Heart left ventricle (tissue), 16 donors: ENCODE results near the gene KRT17. TPM values are rescaled to one million over a fixed set of nuclear protein-coding genes. Genes with fewer than 3 reads are reported as not detected.
"Not testable (repeated sequence)": the region's sequence is repeated elsewhere in the genome, so short reads cannot be mapped to it uniquely, and the experiment has no call there.

ENCODE experiments used
- ATAC-seq, 4 donors: fragments of 200-7000 bp; cut with Tn5 transposase; one replicate each; pipeline ENCODE4 v1.9.1; 2020 to 2022; ENCODE audit warnings: moderate library complexity in 4 of 4, mild to moderate bottlenecking in 3 of 4, moderate number of reproducible peaks in 1 of 4
- DNase-seq, 5 donors: peaks; one replicate each; pipeline ENCODE4 v3.0.0-alpha.2; 2020
- H3K27ac ChIP-seq, 12 donors: fragments of 200-600 bp; sonication (generic) in 4 of 12; one replicate each; pipeline versions ENCODE4 v1.5.0 to v1.8.0; 2016 to 2022; ENCODE audit warnings: mild to moderate bottlenecking in 2 of 12
- H3K27me3 ChIP-seq, 9 donors: fragments of 200-600 bp; sonication (generic) in 2 of 9; one replicate each; pipeline versions ENCODE4 v1.5.1 to v1.8.0; 2016 to 2022; ENCODE audit warnings: mild to moderate bottlenecking in 3 of 9
- H3K36me3 ChIP-seq, 9 donors: fragments of 200-600 bp; sonication (generic) in 2 of 9; one replicate each; pipeline versions ENCODE4 v1.5.0 to v1.8.0; 2018 to 2022; ENCODE audit warnings: mild to moderate bottlenecking in 2 of 9
- H3K4me1 ChIP-seq, 12 donors: fragments of 200-600 bp; sonication (generic) in 4 of 12; one replicate each; pipeline versions ENCODE4 v1.5.0 to v1.8.0; 2016 to 2022; ENCODE audit warnings: mild to moderate bottlenecking in 3 of 12
- H3K4me3 ChIP-seq, 12 donors: fragments of 200-600 bp; sonication (generic) in 4 of 12; one replicate each; pipeline versions ENCODE4 v1.5.0 to v1.8.0; 2017 to 2022; ENCODE audit warnings: mild to moderate bottlenecking in 9 of 12, moderate library complexity in 4 of 12
- H3K9me3 ChIP-seq, 12 donors: fragments of 200-600 bp; sonication (generic) in 4 of 12; one replicate each; pipeline versions ENCODE4 v1.5.0 to v1.8.0; 2016 to 2022; ENCODE audit warnings: mild to moderate bottlenecking in 1 of 12
- POLR2A ChIP-seq, 2 donors: fragments of 450-650 bp; IDR thresholded peaks; one replicate each; pipeline ENCODE4 v1.6.1; 2017; ENCODE audit warnings: antibody characterized with exemption in 2 of 2, mild to moderate bottlenecking in 2 of 2, moderate library complexity in 2 of 2
- WGBS, 4 donors: extraction: QIAGEN DNeasy Blood & Tissue Kit in 2 of 4; methylation state at CpG; one replicate each; pipeline versions ENCODE4 v1.1.5 to v1.1.7; 2013 to 2018; 5-methylcytosine and 5-hydroxymethylcytosine counted together
- intact Hi-C, 10 donors: fragments of 100-400 bp; cut with DNase I; formaldehyde crosslinking; loops; one replicate each; pipeline versions ENCODE4 v1.11.1 to v1.14.2; 2022
- polyA plus RNA-seq, 2 donors: library from polyadenylated mRNA; stranded (reverse); fragments of 200-250 nt; gene quantifications; one replicate each; pipeline ENCODE4 v1.2.3, GENCODE V29; 2013
- total RNA-seq, 9 donors: library from RNA; depleted of rRNA in 2 of 9; stranded (reverse); fragments of >200 nt in 2 of 9; fragmentation: NEBNext Ultra II Directional in 3 of 9; extraction: Animal tissue kit (Norgen Biotek cat#: 25700) in 3 of 9; gene quantifications; one replicate each; pipeline versions ENCODE4 v1.1.0 to v1.2.4, GENCODE V29; 2016 to 2023
- TF ChIP-seq, protein P1 (sequence below), 12 donors: fragments of 200-600 bp; sonication (generic) in 4 of 12; IDR thresholded peaks; one replicate each; pipeline versions ENCODE4 v1.5.0 to v1.8.0; 2018 to 2022; ENCODE audit warnings: antibody characterized with exemption in 12 of 12, mild to moderate bottlenecking in 5 of 12
- donor health status: ischemic (EF 13 %, LVEDD 7.1; RV severe dilation, severe dysfunction).
- donor health status: healthy with polysubstance abuse.
- donor health status: DM: no; HTN: yes; CAD: no.
- donor health status: DM: no; HTN: no; CAD: no.
- donor health status: ischemic (EF 25% LVEDD 6.9; RV normal size, moderate dysfunction).
- donor health status: ischemic (EF 25% LVEDD 5.7; RV mildly dilated, moderate dysfunction).
- donor health status: healthy.
- donor health status: DM: yes; HTN: yes; CAD: no.
- donor health status: ischemic (EF 35%, LVEDD 5.7; RV mildly dilated, moderate dysfunction).
- donor health status: nonischemic (EF 11% LVEDD 7.7; RV severe dilation, severe dysfunction).
- donor health status: DM: yes; HTN: yes; CAD: no.
- donor health status: PGD.
- donor health status: ischemic (EF 29% LVEDD 5.4; RV normal size, mild dysfunction).
- donor health status: nonischemic (EF 23%, LVEDD 6.1; RV moderate dilation, normal function).

The KRT17 gene
- total and polyA plus RNA-seq, 11 donors: 0.60 TPM; not detected in 10

DNA sequence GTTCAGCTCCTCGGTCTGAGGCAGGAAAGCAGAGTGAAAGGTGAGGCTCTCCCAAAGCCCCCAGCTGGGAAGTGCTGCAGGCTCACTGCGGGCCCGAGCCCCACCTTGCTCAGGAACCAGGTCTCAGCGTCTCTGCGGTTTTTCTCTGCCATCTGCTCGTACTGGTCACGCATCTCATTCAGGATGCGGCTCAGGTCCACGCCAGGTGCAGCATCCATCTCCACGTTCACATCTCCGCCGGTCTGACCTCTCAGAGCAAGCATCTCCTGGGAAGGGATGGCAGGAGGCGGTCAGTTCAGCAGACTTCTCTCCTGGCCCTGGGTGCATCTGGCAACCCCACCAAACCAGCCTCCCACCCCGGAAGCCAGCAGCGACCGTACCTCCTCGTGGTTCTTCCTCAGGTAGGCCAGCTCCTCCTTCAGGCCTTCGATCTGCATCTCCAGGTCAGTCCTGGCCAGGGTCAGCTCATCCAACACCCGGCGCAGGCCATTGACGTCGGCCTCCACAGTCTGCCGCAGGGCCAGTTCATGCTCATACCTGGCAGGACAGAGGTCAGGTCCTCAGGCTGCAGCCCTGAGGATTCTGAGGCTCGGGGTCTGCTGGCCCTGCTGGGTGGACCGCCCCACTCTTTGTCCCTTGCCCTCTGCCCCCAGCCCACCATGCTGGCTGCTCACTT, 13.3 kb downstream of the KRT17 start:
- no peak for TF ChIP-seq POLR2A (IDR thresholded peaks at IDR 0.05)
- TF ChIP-seq, protein P1, sequence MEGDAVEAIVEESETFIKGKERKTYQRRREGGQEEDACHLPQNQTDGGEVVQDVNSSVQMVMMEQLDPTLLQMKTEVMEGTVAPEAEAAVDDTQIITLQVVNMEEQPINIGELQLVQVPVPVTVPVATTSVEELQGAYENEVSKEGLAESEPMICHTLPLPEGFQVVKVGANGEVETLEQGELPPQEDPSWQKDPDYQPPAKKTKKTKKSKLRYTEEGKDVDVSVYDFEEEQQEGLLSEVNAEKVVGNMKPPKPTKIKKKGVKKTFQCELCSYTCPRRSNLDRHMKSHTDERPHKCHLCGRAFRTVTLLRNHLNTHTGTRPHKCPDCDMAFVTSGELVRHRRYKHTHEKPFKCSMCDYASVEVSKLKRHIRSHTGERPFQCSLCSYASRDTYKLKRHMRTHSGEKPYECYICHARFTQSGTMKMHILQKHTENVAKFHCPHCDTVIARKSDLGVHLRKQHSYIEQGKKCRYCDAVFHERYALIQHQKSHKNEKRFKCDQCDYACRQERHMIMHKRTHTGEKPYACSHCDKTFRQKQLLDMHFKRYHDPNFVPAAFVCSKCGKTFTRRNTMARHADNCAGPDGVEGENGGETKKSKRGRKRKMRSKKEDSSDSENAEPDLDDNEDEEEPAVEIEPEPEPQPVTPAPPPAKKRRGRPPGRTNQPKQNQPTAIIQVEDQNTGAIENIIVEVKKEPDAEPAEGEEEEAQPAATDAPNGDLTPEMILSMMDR (IDR thresholded peaks at IDR 0.05): no peak
- no peak overlapping the region for H3K27ac ChIP-seq
- peaks cover 0 to 41% (median 0%) of the 10 kb centered on the region in 9 donors for H3K27me3 ChIP-seq
- peaks cover 0 to 18% (median 4%) of the 10 kb centered on the region in 12 donors for H3K9me3 ChIP-seq
- intact Hi-C loops: no loop called here
- ATAC-seq (no peak), DNase-seq (peak in 1 of 5 donors; percentile 56)
- H3K4me1 ChIP-seq: no peaks in the 10 kb centered on the region
- 89 to 91% (median 89%) methylated on average over 24 to 25 of the region's 25 CpGs for WGBS, 4 donors
- H3K4me3 ChIP-seq: no peak overlapping the region
- H3K36me3 ChIP-seq: no peaks in the 10 kb centered on the region

DNA sequence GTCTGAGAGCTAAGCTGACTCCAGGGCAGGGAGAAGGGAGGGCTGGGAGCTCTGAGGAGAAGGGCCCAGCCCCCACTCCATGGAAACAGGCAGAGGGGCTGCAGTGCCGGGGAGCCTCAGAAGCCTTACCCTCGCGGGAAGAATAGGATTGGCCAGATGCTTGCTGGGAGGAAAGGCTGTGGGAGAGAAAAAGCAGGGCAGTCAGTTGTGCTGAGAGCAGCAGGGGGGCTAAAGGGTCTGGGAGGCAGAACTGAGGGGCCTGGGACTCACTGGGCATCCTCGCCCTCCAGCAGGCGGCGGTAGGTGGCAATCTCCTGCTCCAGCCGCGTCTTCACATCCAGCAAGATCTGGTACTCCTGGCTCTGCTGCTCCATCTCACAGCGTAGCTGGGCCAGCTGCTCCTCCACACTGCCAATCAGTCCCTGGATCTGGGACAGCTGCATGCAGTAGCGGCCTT, 14.3 kb downstream of the KRT17 start:
- TF ChIP-seq, protein P1 (IDR thresholded peaks at IDR 0.05): peak in 4 of 12 donors; percentile 14 to 22 (median 18)
- intact Hi-C loops, H3K27ac ChIP-seq, H3K36me3 ChIP-seq, ATAC-seq, H3K4me3 ChIP-seq, H3K4me1 ChIP-seq: not testable (repeated sequence)
- DNase-seq: peak in 1 of 5 donors; percentile 54
- Histone ChIP-seq H3K27me3 (peaks cover 0 to 31% (median 0%) of the 10 kb centered on the region in 9 donors), H3K9me3 (peaks cover 0 to 20% (median 4%) of the 10 kb centered on the region in 12 donors)
- WGBS, 4 donors: 2 to 12% (median 7%) methylated on average over 8 to 10 of the region's 10 CpGs

DNA sequence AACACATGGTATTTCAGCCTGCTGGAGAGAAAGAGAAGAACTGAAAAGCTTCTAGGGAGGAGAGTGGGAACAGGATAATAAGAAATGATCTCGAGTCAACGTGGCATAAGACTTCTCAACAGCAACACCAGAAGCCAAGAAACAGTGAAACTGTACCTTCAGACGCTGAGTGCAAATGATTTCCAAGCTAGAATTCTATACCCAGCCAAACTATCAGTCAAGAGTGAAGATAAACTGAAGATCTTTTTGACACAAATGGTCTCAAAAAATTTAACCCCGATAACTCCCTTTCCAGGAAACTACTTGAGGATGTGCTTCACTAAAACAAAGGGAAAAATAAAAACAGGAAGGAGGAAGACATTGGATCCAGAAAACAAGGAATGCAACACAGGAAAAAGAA, 17.4 kb downstream of the KRT17 start:
- DNase-seq, H3K36me3 ChIP-seq, H3K27ac ChIP-seq, H3K4me3 ChIP-seq, intact Hi-C loops, H3K4me1 ChIP-seq, ATAC-seq: not testable (repeated sequence)
- WGBS, 4 donors: 62 to 87% (median 81%) methylated on average over 4 of the region's 4 CpGs
- Histone ChIP-seq H3K9me3 (peaks cover 0 to 20% (median 4%) of the 10 kb centered on the region in 12 donors), H3K27me3 (peaks cover 0 to 14% (median 0%) of the 10 kb centered on the region in 9 donors)

DNA sequence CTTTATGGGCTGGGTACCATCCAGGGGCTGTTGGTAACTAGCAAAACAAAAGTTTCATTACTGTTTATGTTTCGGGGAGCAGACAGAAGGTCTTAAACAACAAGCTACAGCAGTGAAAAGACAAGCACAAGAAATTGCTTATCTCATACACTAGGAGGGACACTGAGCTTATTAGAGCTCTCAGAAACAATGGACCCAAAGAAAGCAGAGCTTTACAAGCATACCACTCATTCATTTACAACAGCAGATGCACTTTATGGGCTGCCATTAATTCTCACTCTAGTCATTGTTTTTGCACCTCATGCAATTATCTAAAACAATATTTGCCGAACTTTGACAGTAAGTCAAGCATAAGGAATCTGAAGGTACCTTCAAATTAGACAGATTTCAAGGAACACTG, 21.9 kb downstream of the KRT17 start:
- H3K9me3 ChIP-seq: peaks cover 0 to 17% (median 4%) of the 10 kb centered on the region in 12 donors
- WGBS, 4 donors: 57 to 83% (median 74%) methylated on average over 2 of the region's 2 CpGs

More for the DNA sequence above, 21.9 kb downstream of the KRT17 start:
- Histone ChIP-seq H3K4me3 (no peak overlapping the region), H3K27ac (no peak overlapping the region), H3K27me3 (peaks cover 0 to 14% (median 0%) of the 10 kb centered on the region in 9 donors), H3K4me1 (no peaks in the 10 kb centered on the region), H3K36me3 (no peaks in the 10 kb centered on the region)
- ATAC-seq: no peak
- TF ChIP-seq POLR2A (IDR thresholded peaks at IDR 0.05): no peak
- TF ChIP-seq, protein P1 (IDR thresholded peaks at IDR 0.05): no peak
- intact Hi-C loops: no loop called here
- DNase-seq: no peak
